ENCODE results near the gene NTSR2. TPM values are rescaled to one million over a fixed set of nuclear protein-coding genes. Genes with fewer than 3 reads are reported as not detected.
A peak's percentile ranks its signal among the peaks of the same experiment; 100 is the strongest.

The NTSR2 gene
- total RNA-seq, 2 donors from 2014 or later: not detected

GRCh38 chr2:11692966-11693521, 23.0 kb upstream of the NTSR2 start:
- DNase-seq: peak; percentile 85
- Histone ChIP-seq H3K27me3 (no peaks in the 10 kb centered on the region), H3K36me3 (no peaks in the 10 kb centered on the region), H3K4me3 (no peak overlapping the region), H3K9me3 (no peaks in the 10 kb centered on the region), H3K4me1 (peaks cover 2% of the 10 kb centered on the region), H3K27ac (no peak overlapping the region), H3K9ac (ENCODE audit: low read depth in 2 of 2, low read length in 2 of 2) (no peak overlapping the region)
- peak; percentile 72 for TF ChIP-seq CTCF (IDR thresholded peaks at IDR 0.05)
- intact Hi-C loops (cut with DNase I): loop anchor here (1.0 to 5.0 kb wide), 2 partner anchors 49 to 87 kb away; no protein-coding TSS in a partner anchor

GRCh38 chr2:11691076-11691660, 21.2 kb upstream of the NTSR2 start:
- no peaks in the 10 kb centered on the region for H3K9me3 ChIP-seq
- no peak overlapping the region for H3K4me3 ChIP-seq
- peaks cover 6% of the 10 kb centered on the region for H3K4me1 ChIP-seq
- H3K36me3 ChIP-seq: no peaks in the 10 kb centered on the region
- no peaks in the 10 kb centered on the region for H3K27me3 ChIP-seq
- intact Hi-C loops (cut with DNase I): loop anchor here (5.0 kb wide), 1 partner anchor 51 kb away; no protein-coding TSS in a partner anchor
- no peak for TF ChIP-seq CTCF (IDR thresholded peaks at IDR 0.05)
- no peak overlapping the region for H3K9ac ChIP-seq (ENCODE audit: low read depth in 2 of 2, low read length in 2 of 2)
- no peak overlapping the region for H3K27ac ChIP-seq
- no peak for DNase-seq

GRCh38 chr2:11688222-11689069, 18.5 kb upstream of the NTSR2 start:
- Histone ChIP-seq H3K27ac (no peak overlapping the region), H3K4me1 (peaks cover 6% of the 10 kb centered on the region), H3K27me3 (no peaks in the 10 kb centered on the region), H3K36me3 (no peaks in the 10 kb centered on the region), H3K4me3 (no peak overlapping the region), H3K9me3 (no peaks in the 10 kb centered on the region), H3K9ac (ENCODE audit: low read depth in 2 of 2, low read length in 2 of 2) (no peak overlapping the region)
- intact Hi-C loops (cut with DNase I): no loop called here
- peak; percentile 83 for DNase-seq
- peak; percentile 91 for TF ChIP-seq CTCF (IDR thresholded peaks at IDR 0.05)

GRCh38 chr2:11687736-11688135, 17.7 kb upstream of the NTSR2 start:
- H3K27ac ChIP-seq: no peak overlapping the region
- H3K4me3 ChIP-seq: no peak overlapping the region

More at GRCh38 chr2:11687736-11688135, 17.7 kb upstream of the NTSR2 start:
- peaks cover 6% of the 10 kb centered on the region for H3K4me1 ChIP-seq
- TF ChIP-seq CTCF (IDR thresholded peaks at IDR 0.05): no peak
- no peaks in the 10 kb centered on the region for H3K36me3 ChIP-seq
- H3K9me3 ChIP-seq: no peaks in the 10 kb centered on the region
- intact Hi-C loops (cut with DNase I): no loop called here
- no peaks in the 10 kb centered on the region for H3K27me3 ChIP-seq
- no peak for DNase-seq
- no peak overlapping the region for H3K9ac ChIP-seq (ENCODE audit: low read depth in 2 of 2, low read length in 2 of 2)
